ENCODE measurements around the gene SCARB1.

DNA sequence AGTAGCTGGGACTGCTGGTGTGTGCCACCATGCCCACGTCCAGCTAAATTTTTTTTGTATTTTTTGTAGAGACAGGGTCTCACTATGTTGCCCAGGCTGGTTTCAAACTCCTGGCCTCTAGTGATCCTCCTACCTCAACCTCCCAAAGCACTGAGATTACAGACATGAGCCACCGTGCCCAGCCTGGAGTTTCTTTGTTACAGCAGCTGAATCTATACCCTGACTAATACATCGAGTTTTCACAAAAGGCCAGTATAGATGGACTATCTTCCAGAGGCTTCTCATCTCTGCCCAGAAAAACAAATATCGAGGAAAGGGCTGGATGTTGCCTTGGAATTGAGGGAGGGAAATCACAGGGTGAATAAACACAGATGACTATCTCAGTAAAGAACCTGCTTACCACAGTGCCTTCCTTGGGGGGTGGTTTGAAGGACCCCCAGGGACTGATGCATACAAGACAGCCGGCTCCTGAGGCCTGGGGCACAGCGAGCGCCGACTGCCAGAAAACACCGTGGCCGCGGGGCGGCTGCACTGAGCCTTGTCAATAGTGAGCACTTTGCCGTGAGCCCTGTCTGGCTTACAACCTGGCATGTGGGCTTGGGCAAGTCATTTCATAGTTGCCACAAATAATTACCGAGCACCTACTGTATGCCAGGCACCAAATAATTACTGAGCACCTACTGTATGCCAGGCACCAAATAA, 111.9 kb downstream of the SCARB1 start:
- TF ChIP-seq, protein P1, sequence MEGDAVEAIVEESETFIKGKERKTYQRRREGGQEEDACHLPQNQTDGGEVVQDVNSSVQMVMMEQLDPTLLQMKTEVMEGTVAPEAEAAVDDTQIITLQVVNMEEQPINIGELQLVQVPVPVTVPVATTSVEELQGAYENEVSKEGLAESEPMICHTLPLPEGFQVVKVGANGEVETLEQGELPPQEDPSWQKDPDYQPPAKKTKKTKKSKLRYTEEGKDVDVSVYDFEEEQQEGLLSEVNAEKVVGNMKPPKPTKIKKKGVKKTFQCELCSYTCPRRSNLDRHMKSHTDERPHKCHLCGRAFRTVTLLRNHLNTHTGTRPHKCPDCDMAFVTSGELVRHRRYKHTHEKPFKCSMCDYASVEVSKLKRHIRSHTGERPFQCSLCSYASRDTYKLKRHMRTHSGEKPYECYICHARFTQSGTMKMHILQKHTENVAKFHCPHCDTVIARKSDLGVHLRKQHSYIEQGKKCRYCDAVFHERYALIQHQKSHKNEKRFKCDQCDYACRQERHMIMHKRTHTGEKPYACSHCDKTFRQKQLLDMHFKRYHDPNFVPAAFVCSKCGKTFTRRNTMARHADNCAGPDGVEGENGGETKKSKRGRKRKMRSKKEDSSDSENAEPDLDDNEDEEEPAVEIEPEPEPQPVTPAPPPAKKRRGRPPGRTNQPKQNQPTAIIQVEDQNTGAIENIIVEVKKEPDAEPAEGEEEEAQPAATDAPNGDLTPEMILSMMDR (IDR thresholded peaks at IDR 0.05) = no peak
- no peak for TF ChIP-seq POLR2A (IDR thresholded peaks at IDR 0.05)

All from body of pancreas (tissue), 4 donors.